ENCODE results near the gene DNAJC15.

DNA sequence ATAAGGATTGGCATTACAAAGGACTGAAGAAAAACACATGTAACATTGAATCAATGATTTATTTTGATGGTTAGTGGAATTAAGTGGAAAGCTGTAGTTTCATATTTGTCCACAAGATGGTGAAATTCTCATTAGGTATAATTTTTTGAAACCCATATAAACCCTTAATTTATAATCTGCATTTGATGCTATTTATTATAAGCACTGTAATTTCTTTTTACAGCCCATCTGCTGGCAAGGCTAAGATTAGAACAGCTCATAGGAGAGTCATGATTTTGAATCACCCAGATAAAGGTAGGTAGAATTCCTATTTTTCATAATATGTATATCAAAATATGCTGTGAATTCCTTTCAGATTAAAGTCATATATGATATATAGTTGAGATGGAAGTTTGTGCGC lies 62.2 kb downstream of the DNAJC15 start:
- TF ChIP-seq TAF1 (IDR thresholded peaks at IDR 0.05; ENCODE audit: borderline replicate concordance, insufficient read depth, low read length) = no peak
- no peak for TF ChIP-seq POLR2AphosphoS5 (IDR thresholded peaks at IDR 0.05; ENCODE audit: low read depth, low read length)
- TF ChIP-seq, protein P1, sequence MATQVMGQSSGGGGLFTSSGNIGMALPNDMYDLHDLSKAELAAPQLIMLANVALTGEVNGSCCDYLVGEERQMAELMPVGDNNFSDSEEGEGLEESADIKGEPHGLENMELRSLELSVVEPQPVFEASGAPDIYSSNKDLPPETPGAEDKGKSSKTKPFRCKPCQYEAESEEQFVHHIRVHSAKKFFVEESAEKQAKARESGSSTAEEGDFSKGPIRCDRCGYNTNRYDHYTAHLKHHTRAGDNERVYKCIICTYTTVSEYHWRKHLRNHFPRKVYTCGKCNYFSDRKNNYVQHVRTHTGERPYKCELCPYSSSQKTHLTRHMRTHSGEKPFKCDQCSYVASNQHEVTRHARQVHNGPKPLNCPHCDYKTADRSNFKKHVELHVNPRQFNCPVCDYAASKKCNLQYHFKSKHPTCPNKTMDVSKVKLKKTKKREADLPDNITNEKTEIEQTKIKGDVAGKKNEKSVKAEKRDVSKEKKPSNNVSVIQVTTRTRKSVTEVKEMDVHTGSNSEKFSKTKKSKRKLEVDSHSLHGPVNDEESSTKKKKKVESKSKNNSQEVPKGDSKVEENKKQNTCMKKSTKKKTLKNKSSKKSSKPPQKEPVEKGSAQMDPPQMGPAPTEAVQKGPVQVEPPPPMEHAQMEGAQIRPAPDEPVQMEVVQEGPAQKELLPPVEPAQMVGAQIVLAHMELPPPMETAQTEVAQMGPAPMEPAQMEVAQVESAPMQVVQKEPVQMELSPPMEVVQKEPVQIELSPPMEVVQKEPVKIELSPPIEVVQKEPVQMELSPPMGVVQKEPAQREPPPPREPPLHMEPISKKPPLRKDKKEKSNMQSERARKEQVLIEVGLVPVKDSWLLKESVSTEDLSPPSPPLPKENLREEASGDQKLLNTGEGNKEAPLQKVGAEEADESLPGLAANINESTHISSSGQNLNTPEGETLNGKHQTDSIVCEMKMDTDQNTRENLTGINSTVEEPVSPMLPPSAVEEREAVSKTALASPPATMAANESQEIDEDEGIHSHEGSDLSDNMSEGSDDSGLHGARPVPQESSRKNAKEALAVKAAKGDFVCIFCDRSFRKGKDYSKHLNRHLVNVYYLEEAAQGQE (IDR thresholded peaks at IDR 0.05; ENCODE audit: insufficient read depth in 1 of 2, low read depth in 2 of 2, low read length in 2 of 2) = no peak
